Panc1 (cell line): ENCODE data around the gene FKBP1A.

Experiments used
- POLR2AphosphoS5 ChIP-seq: IDR thresholded peaks from 2 replicates; pipeline ENCODE4 v1.6.1; 2012; ENCODE audit warnings: mild to moderate bottlenecking, low read depth, low read length, moderate library complexity
- SIN3A ChIP-seq: IDR thresholded peaks from 2 replicates; pipeline ENCODE4 v1.6.1; 2012; ENCODE audit warnings: low read depth, mild to moderate bottlenecking, low read length, moderate library complexity, borderline replicate concordance; ENCODE audit not compliant: insufficient read depth
- TCF7L2 ChIP-seq: IDR thresholded peaks from 2 replicates; pipeline ENCODE4 v1.6.1; 2011; ENCODE audit warnings: mild to moderate bottlenecking, low read depth, low read length, inconsistent platforms
- TF ChIP-seq, protein P1 (sequence below): fragments of 450-650 bp; IDR thresholded peaks from 2 replicates; pipeline ENCODE4 v1.5.1; 2017; ENCODE audit warnings: mild to moderate bottlenecking
- TF ChIP-seq, protein P2 (sequence below), 2 experiments: IDR thresholded peaks; 2 replicates each; pipeline ENCODE4 v1.6.1; 2011 to 2012; ENCODE audit warnings: low read depth in 2 of 2, control low read depth in 1 of 2, low read length in 1 of 2, mild to moderate bottlenecking in 1 of 2, moderate library complexity in 1 of 2; ENCODE audit not compliant: insufficient read depth in 1 of 2

DNA sequence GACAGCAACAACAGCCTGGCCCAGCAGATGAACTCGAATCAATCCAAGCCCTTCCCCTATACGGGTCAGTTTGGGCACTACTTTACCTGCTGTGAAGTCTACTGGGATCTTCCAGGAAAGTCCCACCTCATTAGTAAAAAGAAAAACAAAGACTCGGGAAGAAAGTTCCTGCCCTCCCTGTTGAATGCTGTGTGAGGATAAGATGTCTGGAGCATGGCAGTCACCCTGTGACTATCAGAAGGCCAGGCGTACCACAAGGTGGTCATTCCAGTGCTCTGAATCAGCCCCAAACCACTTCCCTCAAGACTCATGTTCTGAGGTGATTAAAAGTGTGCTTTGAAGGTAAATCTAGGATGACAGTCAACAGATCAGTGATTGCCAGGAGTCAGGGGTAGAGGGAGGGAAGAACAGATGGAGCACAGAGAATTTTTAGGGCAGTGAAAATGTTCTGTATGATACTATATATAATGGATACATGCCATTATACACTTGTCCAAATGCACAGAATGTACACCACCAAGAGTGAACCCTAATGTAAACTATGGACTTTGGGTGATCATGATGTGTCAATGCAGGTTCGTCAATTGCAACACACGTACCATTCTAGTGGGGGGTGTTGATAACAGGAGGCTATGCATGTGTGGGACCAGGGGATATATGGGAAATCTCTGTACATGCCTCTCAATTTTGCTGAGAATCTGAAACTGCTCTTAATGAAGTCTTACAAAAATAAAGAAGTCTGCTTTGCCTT lies 14.7 kb downstream of the FKBP1A start:
- TF ChIP-seq, protein P1, sequence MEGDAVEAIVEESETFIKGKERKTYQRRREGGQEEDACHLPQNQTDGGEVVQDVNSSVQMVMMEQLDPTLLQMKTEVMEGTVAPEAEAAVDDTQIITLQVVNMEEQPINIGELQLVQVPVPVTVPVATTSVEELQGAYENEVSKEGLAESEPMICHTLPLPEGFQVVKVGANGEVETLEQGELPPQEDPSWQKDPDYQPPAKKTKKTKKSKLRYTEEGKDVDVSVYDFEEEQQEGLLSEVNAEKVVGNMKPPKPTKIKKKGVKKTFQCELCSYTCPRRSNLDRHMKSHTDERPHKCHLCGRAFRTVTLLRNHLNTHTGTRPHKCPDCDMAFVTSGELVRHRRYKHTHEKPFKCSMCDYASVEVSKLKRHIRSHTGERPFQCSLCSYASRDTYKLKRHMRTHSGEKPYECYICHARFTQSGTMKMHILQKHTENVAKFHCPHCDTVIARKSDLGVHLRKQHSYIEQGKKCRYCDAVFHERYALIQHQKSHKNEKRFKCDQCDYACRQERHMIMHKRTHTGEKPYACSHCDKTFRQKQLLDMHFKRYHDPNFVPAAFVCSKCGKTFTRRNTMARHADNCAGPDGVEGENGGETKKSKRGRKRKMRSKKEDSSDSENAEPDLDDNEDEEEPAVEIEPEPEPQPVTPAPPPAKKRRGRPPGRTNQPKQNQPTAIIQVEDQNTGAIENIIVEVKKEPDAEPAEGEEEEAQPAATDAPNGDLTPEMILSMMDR = no peak
- no peak for TF ChIP-seq POLR2AphosphoS5
- TF ChIP-seq, protein P2, sequence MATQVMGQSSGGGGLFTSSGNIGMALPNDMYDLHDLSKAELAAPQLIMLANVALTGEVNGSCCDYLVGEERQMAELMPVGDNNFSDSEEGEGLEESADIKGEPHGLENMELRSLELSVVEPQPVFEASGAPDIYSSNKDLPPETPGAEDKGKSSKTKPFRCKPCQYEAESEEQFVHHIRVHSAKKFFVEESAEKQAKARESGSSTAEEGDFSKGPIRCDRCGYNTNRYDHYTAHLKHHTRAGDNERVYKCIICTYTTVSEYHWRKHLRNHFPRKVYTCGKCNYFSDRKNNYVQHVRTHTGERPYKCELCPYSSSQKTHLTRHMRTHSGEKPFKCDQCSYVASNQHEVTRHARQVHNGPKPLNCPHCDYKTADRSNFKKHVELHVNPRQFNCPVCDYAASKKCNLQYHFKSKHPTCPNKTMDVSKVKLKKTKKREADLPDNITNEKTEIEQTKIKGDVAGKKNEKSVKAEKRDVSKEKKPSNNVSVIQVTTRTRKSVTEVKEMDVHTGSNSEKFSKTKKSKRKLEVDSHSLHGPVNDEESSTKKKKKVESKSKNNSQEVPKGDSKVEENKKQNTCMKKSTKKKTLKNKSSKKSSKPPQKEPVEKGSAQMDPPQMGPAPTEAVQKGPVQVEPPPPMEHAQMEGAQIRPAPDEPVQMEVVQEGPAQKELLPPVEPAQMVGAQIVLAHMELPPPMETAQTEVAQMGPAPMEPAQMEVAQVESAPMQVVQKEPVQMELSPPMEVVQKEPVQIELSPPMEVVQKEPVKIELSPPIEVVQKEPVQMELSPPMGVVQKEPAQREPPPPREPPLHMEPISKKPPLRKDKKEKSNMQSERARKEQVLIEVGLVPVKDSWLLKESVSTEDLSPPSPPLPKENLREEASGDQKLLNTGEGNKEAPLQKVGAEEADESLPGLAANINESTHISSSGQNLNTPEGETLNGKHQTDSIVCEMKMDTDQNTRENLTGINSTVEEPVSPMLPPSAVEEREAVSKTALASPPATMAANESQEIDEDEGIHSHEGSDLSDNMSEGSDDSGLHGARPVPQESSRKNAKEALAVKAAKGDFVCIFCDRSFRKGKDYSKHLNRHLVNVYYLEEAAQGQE (IDR thresholded peaks at IDR 0.05; ENCODE audit: insufficient read depth in 1 of 2, low read depth in 2 of 2, low read length in 1 of 2) = no peak
- no peak for TF ChIP-seq TCF7L2
- no peak for TF ChIP-seq SIN3A
